SU-DHL-6 (cell line): ENCODE measurements around the gene UGP2.

Source experiments
- H2AFZ ChIP-seq: fragments of 200-600 bp; sonication (generic); 2 replicates; pipeline ENCODE4 v1.6.1; 2014; ENCODE audit warnings: low read depth, mild to moderate bottlenecking, moderate library complexity, mixed read lengths, antibody characterized with exemption, low read length; ENCODE audit not compliant: severe bottlenecking
- H3F3A ChIP-seq: fragments of 200-600 bp; shearing (Covaris generic); 2 replicates; pipeline ENCODE4 v1.6.0; 2016; ENCODE audit warnings: antibody characterized with exemption, mild to moderate bottlenecking; ENCODE audit not compliant: insufficient read depth
- H3K27ac ChIP-seq: fragments of 200-600 bp; sonication (generic); 2 replicates; pipeline ENCODE4 v1.5.1; 2016; ENCODE audit warnings: low read depth, mild to moderate bottlenecking, low read length, moderate library complexity, mixed read lengths
- H3K27me3 ChIP-seq: fragments of 200-600 bp; sonication (generic), shearing (Covaris generic); 2 replicates; pipeline ENCODE4 v1.6.0; 2014; ENCODE audit warnings: mild to moderate bottlenecking, low read length
- H3K36me3 ChIP-seq: fragments of 200-600 bp; sonication (generic); 2 replicates; pipeline ENCODE4 v1.6.1; 2014; ENCODE audit warnings: mild to moderate bottlenecking, low read length, mixed read lengths
- H3K4me2 ChIP-seq: fragments of 300-600, 200-600 bp; shearing (Covaris generic), sonication (generic); 2 replicates; pipeline ENCODE4 v1.6.0; 2014; ENCODE audit warnings: low read length, low read depth, mild to moderate bottlenecking; ENCODE audit not compliant: poor library complexity, severe bottlenecking
- H3K4me3 ChIP-seq: fragments of 200-600 bp; sonication (generic); 2 replicates; pipeline ENCODE4 v1.5.1; 2014; ENCODE audit warnings: antibody characterized with exemption, low read length, mild to moderate bottlenecking, mixed read lengths; ENCODE audit not compliant: insufficient read depth, poor library complexity, severe bottlenecking
- H3K79me2 ChIP-seq: fragments of 200-600 bp; sonication (generic); 2 replicates; pipeline ENCODE4 v1.6.1; 2014; ENCODE audit warnings: mild to moderate bottlenecking, low read length, moderate library complexity; ENCODE audit not compliant: insufficient read depth
- H3K9ac ChIP-seq: fragments of 200-600 bp; sonication (generic); 2 replicates; pipeline ENCODE4 v1.7.0; 2014; ENCODE audit warnings: mild to moderate bottlenecking, low read length
- H3K9me2 ChIP-seq: fragments of 200-600 bp; sonication (generic); replicated peaks from 2 replicates; pipeline ENCODE4 v1.6.1; 2014; ENCODE audit warnings: low read length; ENCODE audit not compliant: insufficient read depth
- H3K9me3 ChIP-seq: fragments of 200-600 bp; sonication (generic); 2 replicates; pipeline ENCODE4 v1.6.1; 2014; ENCODE audit warnings: low read length, mixed read lengths; ENCODE audit not compliant: insufficient read depth
- H4K20me1 ChIP-seq: fragments of 200-600 bp; sonication (generic); 2 replicates; pipeline ENCODE4 v1.6.1; 2014; ENCODE audit warnings: low read depth, mild to moderate bottlenecking, antibody characterized with exemption, low read length, moderate library complexity, mixed read lengths
- CTCF ChIP-seq: fragments of 200-600 bp; sonication (generic); IDR thresholded peaks from one replicate; pipeline ENCODE4 v1.5.1; 2017; ENCODE audit warnings: antibody characterized with exemption, mild to moderate bottlenecking, low read length, moderate library complexity; ENCODE audit not compliant: insufficient read depth, poor library complexity, severe bottlenecking
- EZH2phosphoT487 ChIP-seq: fragments of 200-600 bp; sonication (generic), shearing (Covaris generic); conservative IDR thresholded peaks from 2 replicates; pipeline ENCODE4 v1.6.1; 2018; ENCODE audit warnings: mild to moderate bottlenecking, antibody characterized with exemption, low read length, moderate library complexity, mixed read lengths

UGP2 gene

DNA sequence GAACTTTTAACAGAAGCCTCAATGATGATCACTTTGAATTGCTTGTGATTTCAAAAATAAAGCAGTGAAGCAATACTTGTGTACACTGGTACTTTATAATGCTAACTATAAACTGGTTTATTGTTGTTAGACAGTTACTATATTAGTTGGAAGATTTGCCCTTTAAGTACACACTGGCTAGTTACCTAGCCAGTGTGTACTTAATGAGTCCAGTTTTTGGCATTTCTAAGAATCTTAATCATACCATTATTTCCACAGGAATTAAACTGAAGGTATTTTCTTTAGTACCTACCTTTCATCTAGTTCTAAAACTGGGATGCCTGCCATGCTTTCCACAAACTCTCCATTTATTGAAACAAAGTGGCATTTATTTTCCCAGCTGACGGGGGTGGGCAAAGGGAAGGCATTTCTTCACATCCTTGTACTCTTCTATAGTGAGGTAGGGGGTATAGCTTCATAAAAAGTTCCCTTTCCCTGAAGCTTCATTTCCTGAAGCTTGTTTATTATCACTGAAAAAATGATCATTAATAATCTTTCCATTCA lies 49.9 kb downstream of the UGP2 start:
- no peak overlapping the region for H2AFZ ChIP-seq
- H3K9me2 ChIP-seq = no peaks in the 10 kb centered on the region
- no peaks in the 10 kb centered on the region for H3K9me3 ChIP-seq
- H3K36me3 ChIP-seq = peaks cover 37% of the 10 kb centered on the region; the same call in 1 of the 2 replicates
- no peak overlapping the region for H3K4me2 ChIP-seq
- H3K27ac ChIP-seq = no peak overlapping the region
- H3F3A ChIP-seq = 0 out of 2 replicates have a peak, but pooled peaks cover 4% of the 10 kb centered on the region
- no peak overlapping the region for H3K9ac ChIP-seq
- no peaks in the 10 kb centered on the region for H3K79me2 ChIP-seq
- no peak overlapping the region for H3K4me3 ChIP-seq
- no peaks in the 10 kb centered on the region for H3K27me3 ChIP-seq
- TF ChIP-seq EZH2phosphoT487 = no peak
- TF ChIP-seq CTCF = no peak
- no peaks in the 10 kb centered on the region for H4K20me1 ChIP-seq

DNA sequence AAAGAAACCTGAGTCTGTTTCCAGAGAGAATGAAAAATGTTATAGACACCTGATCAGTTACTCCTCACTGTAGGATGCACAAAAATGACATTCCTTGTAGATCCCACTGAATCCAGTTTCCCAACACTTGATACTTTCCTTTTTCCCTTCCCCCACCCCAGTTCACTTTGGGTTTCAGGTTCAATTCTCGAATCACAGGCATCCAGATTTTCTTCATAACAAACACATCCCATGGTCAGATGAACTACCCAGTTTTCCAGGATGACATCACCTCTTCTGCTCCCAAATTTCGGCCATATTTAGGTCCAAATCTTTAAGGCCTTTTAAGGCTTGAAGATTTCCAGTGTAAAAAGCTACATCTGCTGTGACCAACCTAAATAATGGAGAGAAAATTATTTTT lies 51.5 kb downstream of the UGP2 start:
- Histone ChIP-seq H3K27ac (no peak overlapping the region), H3K36me3 (peaks cover 40% of the 10 kb centered on the region; the same call in 1 of the 2 replicates), H3K9me3 (no peaks in the 10 kb centered on the region)

GRCh38 chr2:63894167-63894566 lies 52.5 kb downstream of the UGP2 start:
- Histone ChIP-seq H4K20me1 (no peaks in the 10 kb centered on the region), H3K4me3 (no peak overlapping the region), H3K27ac (no peak overlapping the region), H3K27me3 (no peaks in the 10 kb centered on the region), H3K9me2 (no peaks in the 10 kb centered on the region), H3K36me3 (peaks cover 44% of the 10 kb centered on the region; the same call in 1 of the 2 replicates), H3F3A (0 out of 2 replicates have a peak, but pooled peaks cover 4% of the 10 kb centered on the region), H3K9me3 (no peaks in the 10 kb centered on the region), H3K9ac (no peak overlapping the region), H3K79me2 (no peaks in the 10 kb centered on the region), H3K4me2 (no peak overlapping the region), H2AFZ (no peak overlapping the region)
- no peak for TF ChIP-seq EZH2phosphoT487
- TF ChIP-seq CTCF = no peak

More for the DNA sequence above, 51.5 kb downstream of the UGP2 start:
- no peak for TF ChIP-seq CTCF
- TF ChIP-seq EZH2phosphoT487 = no peak
- H3K4me2 ChIP-seq = no peak overlapping the region
- no peak overlapping the region for H3K4me3 ChIP-seq
- H4K20me1 ChIP-seq = no peaks in the 10 kb centered on the region
- H3K27me3 ChIP-seq = no peaks in the 10 kb centered on the region
- 0 out of 2 replicates have a peak, but pooled peaks cover 4% of the 10 kb centered on the region for H3F3A ChIP-seq
- H3K9me2 ChIP-seq = no peaks in the 10 kb centered on the region
- no peak overlapping the region for H2AFZ ChIP-seq
- no peaks in the 10 kb centered on the region for H3K79me2 ChIP-seq
- no peak overlapping the region for H3K9ac ChIP-seq
